ENCODE data around the gene RPLP2.

The RPLP2 gene

DNA sequence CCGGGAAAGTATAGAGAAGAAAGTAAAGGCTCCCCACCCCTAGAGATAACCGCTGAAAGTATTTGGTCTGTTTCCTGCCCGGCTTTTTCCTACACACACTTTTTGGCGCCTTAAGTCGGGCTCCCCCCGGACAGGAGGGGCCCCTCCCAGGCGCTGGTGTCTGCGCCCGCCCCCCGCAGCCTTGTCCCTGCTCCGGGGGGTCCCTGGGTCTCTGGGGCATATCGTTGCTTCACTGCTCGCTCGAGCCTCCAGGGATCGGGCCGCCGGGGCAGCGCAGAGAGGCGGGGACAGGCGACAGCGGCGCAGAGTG lies 17.0 kb downstream of the RPLP2 start:
- intact Hi-C loops (cut with micrococcal nuclease): no loop called here
- Mint-ChIP-seq H3K36me3 (ENCODE audit: low read depth) (peaks cover 39% of the 10 kb centered on the region), H3K27me3 (peaks cover 56% of the 10 kb centered on the region), H3K9me3 (no peaks in the 10 kb centered on the region), H3K4me3 (peak overlapping the region; percentile 39), H3K4me1 (ENCODE audit: low read depth) (peaks cover 57% of the 10 kb centered on the region), H3K27ac (no peak overlapping the region)

DNA sequence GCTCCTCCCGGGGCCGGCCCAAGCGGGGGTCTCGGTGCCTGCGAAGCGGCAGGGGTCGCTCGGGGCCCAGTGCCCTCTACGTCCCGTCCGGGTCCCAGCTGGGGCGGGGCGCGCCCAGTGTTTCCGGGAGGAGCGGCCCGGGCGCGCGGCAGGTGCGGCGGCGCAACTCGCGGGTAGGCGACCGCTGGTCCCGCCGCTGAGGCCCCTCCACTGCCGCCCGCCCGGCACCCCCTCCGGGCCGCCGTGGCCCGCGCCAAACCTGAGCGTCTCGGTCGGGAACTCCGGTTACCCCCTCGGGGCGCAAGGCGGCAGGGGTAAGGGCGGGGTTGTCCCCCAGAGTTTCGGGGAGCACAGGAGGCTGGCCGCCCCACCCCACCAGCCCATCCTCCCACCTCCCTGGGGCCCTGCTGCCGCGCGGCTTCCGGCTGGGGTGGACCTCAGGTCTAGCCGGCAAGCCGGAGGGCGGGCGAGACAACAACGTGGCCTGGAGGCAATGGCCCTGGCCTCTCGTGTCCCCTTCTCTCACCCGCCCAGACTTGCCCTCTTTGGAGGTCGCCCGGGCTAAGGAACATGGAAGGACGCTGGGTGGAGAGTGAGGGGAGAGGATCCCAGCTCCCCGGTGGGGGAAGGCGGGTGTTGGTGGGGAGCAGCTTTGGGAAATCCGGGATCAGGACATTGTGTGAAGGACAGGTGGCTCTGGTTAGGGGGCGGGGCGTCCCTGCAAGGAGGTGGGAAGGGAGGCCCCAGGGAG lies 17.6 kb downstream of the RPLP2 start:
- intact Hi-C loops (cut with micrococcal nuclease): no loop called here
- Mint-ChIP-seq H3K27me3 (peaks cover 61% of the 10 kb centered on the region), H3K36me3 (ENCODE audit: low read depth) (peaks cover 34% of the 10 kb centered on the region), H3K4me1 (ENCODE audit: low read depth) (peaks cover 57% of the 10 kb centered on the region), H3K27ac (peak overlapping the region; percentile 42), H3K9me3 (no peaks in the 10 kb centered on the region), H3K4me3 (peak overlapping the region; percentile 64)

DNA sequence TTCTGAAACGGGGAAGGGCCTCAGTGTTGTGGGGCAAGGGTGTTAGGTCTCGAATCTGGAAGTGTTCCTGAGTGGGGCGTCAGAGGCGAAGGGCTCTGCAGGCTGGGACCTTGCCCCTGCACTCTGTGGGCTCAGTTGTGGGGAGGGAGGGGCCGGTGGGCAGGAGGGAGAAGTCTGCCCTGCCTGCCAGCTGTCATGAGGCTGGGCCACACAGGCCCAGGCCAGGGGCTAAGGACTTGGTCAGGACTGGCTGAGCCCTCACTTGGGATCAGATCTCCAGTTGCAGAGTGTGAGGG lies 18.1 kb downstream of the RPLP2 start, which contains the start of gene CRACR2B:
TSS of gene CRACR2B (plus strand) at position 23 of the 296 bp plus-strand sequence. CDS start 689 bp downstream, outside the sequence.
- Mint-ChIP-seq H3K9me3 (no peaks in the 10 kb centered on the region), H3K27ac (peak within 1 kb of the TSS; percentile 42), H3K27me3 (peaks cover 63% of the 10 kb centered on the region), H3K4me1 (ENCODE audit: low read depth) (peaks cover 55% of the 10 kb centered on the region), H3K4me3 (peak within 1 kb of the TSS; percentile 74), H3K36me3 (ENCODE audit: low read depth) (peaks cover 28% of the 10 kb centered on the region)
- intact Hi-C loops (cut with micrococcal nuclease): no loop called here

DNA sequence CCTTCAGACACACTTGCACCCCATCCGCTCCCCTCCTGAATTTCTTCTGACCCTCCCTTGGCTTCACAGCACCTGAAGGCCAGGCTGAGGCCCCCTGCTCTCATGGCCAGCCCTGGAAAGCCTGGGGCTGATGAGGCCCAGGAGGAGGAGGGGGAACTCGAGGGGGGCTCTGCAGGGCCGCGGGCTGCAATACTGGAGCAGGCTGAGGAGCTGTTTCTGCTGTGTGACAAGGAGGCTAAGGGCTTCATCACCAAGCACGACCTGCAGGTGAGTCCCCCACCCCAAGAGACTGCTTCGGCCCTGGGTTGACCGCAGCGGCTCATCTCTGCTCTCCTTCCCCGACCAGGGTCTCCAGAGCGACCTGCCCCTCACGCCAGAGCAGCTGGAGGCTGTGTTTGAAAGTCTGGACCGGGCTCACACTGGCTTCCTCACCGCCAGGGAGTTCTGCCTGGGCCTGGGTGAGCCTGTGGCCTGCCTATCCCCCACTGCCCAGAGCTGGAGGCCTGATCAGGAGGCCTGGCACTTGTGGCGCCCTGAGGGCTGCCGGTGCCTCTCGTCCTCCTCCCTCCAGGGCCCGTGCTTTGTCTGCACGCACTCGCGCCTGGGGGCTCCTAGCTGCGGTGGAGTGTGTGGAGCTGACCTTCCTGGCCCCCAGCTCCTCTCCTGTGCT lies 18.9 kb downstream of the RPLP2 start:
- peaks cover 63% of the 10 kb centered on the region for H3K27me3 Mint-ChIP-seq
- peaks cover 56% of the 10 kb centered on the region for H3K4me1 Mint-ChIP-seq (ENCODE audit: low read depth)
- intact Hi-C loops (cut with micrococcal nuclease): no loop called here
- H3K9me3 Mint-ChIP-seq: no peaks in the 10 kb centered on the region
- peak overlapping the region; percentile 42 for H3K27ac Mint-ChIP-seq
- peaks cover 20% of the 10 kb centered on the region for H3K36me3 Mint-ChIP-seq (ENCODE audit: low read depth)
- peak overlapping the region; percentile 74 for H3K4me3 Mint-ChIP-seq

DNA sequence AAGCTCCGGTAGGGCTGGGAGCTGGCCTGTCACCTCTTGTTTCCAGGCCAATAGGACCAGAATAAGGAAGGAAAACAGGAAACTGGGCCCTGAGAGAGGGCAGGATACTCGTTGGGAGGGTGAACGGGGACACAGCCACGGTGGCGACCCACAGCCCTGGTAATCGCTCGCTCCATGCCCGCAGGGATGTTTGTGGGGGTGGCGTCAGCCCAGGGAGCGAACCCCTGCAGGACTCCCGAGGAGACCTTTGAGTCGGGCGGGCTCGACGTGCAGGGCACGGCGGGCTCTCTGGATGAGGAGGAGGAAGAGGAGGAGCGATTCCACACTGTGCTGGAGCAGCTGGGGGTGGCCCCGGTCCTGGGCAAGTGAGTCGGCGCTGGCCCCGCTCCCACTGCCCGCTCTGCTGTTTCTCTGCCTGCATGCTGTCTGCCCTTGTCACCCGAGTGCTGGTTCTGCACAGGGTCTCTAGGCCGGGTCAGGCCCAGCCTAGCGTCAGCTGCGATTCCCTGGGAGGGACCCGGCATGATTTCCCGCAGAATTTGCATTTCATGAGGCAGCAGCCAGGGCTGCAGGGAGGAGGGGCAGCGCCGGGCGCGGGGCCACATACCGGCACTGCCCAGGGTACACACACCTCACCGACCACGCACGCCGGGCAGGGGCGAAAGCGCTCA lies 19.5 kb downstream of the RPLP2 start:
- peak overlapping the region; percentile 74 for H3K4me3 Mint-ChIP-seq
- peaks cover 14% of the 10 kb centered on the region for H3K36me3 Mint-ChIP-seq (ENCODE audit: low read depth)
- H3K27me3 Mint-ChIP-seq: peaks cover 66% of the 10 kb centered on the region
- peaks cover 63% of the 10 kb centered on the region for H3K4me1 Mint-ChIP-seq (ENCODE audit: low read depth)
- H3K27ac Mint-ChIP-seq: peak overlapping the region; percentile 42
- no peaks in the 10 kb centered on the region for H3K9me3 Mint-ChIP-seq
- intact Hi-C loops (cut with micrococcal nuclease): no loop called here

DNA sequence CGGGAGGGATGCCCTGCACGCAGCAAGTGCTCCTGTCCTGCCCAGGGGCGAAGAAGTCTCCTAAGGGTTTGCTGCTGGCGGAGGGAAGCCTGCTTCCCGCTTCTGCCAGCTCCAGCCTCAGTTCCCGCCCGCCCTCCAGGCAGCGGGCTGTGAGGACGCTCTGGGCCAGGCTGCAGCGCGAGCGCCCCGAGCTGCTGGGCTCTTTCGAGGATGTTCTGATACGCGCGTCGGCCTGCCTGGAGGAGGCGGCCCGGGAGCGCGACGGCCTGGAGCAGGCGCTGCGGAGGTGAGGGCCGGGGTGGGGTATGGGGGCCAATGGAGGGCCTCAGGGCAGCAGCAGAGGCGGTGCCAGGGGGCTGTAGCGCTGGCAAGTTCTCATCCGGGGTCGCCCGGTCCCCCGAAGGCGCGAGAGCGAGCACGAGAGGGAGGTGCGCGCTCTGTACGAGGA lies 20.1 kb downstream of the RPLP2 start:
- intact Hi-C loops (cut with micrococcal nuclease): no loop called here
- Mint-ChIP-seq H3K9me3 (no peaks in the 10 kb centered on the region), H3K4me3 (peak overlapping the region; percentile 74), H3K4me1 (ENCODE audit: low read depth) (peaks cover 68% of the 10 kb centered on the region), H3K36me3 (ENCODE audit: low read depth) (peaks cover 8% of the 10 kb centered on the region), H3K27me3 (peaks cover 66% of the 10 kb centered on the region), H3K27ac (no peak overlapping the region)

DNA sequence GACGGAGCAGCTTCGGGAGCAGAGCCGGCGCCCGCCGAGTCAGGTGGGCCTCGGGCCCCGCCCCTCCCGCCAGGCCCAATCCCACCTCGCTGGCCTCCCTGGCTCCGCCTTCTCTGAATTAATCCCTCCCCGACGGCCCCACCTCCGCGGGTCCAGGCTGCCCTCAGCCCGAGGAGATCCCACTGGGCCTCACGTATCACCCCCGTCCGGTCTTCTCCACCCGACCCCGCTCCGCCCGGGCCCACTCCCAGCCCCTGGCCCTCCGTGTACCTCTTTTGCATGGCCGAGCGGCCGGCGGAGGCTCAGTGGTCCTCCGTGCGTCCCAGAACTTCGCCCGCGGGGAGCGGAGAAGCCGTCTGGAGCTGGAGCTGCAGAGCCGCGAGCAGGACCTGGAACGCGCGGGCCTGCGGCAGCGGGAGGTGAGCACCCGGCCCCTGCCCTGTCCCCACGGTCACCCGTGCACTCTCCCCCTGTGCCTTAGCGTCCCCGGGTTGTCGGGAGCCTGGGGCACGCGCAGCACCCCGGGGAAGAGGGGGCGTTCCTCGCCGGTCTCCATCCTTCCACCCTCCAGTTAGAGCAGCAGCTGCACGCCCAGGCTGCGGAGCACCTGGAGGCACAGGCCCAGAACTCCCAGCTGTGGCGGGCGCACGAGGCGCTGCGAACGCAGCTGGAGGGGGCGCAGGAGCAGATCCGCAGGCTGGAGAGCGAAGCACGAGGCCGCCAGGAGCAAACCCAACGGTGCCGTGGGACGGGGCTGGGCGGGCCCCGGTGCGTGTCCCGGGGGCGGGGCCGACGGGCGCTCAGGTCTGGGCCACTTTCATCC lies 20.7 kb downstream of the RPLP2 start:
- H3K36me3 Mint-ChIP-seq (ENCODE audit: low read depth): peaks cover 2% of the 10 kb centered on the region
- peaks cover 74% of the 10 kb centered on the region for H3K4me1 Mint-ChIP-seq (ENCODE audit: low read depth)
- H3K4me3 Mint-ChIP-seq: peak overlapping the region; percentile 74
- no peak overlapping the region for H3K27ac Mint-ChIP-seq
- intact Hi-C loops (cut with micrococcal nuclease): no loop called here
- H3K9me3 Mint-ChIP-seq: no peaks in the 10 kb centered on the region
- peaks cover 60% of the 10 kb centered on the region for H3K27me3 Mint-ChIP-seq

DNA sequence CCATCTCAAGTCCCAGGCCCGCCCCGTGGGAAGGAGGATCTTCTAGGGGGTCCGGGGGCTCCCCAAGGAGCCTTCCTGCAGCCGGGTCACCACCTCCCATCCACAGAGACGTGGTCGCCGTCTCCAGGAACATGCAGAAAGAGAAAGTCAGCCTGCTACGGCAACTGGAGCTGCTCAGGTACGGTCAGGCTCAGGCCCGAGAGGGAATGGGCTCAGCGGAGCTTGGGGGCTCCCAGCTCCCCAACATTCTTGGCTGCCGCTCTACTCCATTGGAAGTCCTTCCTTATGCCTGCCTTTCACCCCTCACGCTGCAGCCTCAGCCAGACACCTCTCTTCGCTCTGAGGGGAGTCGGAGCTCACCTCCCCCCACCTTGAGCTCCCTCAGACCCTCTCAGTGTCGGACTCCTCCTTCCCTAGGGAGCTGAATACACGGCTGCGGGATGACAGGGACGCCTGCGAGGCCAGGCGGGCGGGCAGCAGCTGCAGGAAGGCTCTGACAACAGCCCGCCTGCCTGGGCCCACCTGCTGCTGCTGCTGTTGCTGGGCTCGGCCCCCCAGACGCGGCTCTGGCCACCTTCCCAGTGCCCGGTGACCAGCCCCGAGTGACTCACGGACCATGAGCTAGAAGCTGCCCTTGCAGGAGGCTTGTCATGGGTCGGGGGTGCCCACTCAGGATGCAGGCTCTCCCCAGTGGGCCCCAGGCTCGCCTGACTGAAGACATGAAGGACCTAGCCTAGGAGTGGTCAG lies 21.5 kb downstream of the RPLP2 start:
- peaks cover 8% of the 10 kb centered on the region for H3K36me3 Mint-ChIP-seq (ENCODE audit: low read depth)
- no peaks in the 10 kb centered on the region for H3K9me3 Mint-ChIP-seq
- no peak overlapping the region for H3K4me3 Mint-ChIP-seq
- H3K27ac Mint-ChIP-seq: no peak overlapping the region
- peaks cover 58% of the 10 kb centered on the region for H3K27me3 Mint-ChIP-seq
- intact Hi-C loops (cut with micrococcal nuclease): no loop called here
- H3K4me1 Mint-ChIP-seq (ENCODE audit: low read depth): peaks cover 81% of the 10 kb centered on the region

DNA sequence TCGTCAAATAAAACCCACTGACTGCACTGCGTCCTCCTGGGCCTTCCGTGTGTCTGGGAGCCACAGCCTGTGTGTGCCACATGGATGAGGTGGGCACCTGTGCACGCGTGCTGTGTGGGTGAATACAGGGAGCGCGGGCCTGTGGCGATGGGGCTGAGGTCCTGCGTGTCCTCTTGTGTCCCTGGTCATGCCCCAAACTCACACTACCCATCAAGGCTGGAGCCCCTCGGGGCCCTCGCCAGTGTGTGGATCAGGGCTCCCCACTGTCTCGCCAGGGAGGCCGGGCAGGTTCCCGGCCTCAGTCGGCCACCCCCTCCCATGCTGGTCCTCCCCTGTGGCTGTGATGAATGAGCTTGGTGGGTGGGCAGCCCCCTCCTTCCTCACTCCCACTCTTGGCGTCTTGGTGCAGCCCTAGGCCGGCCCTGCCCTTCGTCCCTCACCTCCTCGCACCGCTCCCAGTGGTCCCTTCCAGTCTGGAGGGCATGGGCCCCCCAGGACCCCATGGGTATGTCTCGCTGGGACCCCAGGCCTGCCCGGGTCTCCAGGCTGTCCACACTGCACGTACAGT lies 22.3 kb downstream of the RPLP2 start:
- peaks cover 15% of the 10 kb centered on the region for H3K36me3 Mint-ChIP-seq (ENCODE audit: low read depth)
- intact Hi-C loops (cut with micrococcal nuclease): no loop called here
- H3K27ac Mint-ChIP-seq: no peak overlapping the region
- H3K4me1 Mint-ChIP-seq (ENCODE audit: low read depth): peaks cover 89% of the 10 kb centered on the region
- no peaks in the 10 kb centered on the region for H3K9me3 Mint-ChIP-seq
- peaks cover 55% of the 10 kb centered on the region for H3K27me3 Mint-ChIP-seq
- H3K4me3 Mint-ChIP-seq: peak overlapping the region; percentile 58

DNA sequence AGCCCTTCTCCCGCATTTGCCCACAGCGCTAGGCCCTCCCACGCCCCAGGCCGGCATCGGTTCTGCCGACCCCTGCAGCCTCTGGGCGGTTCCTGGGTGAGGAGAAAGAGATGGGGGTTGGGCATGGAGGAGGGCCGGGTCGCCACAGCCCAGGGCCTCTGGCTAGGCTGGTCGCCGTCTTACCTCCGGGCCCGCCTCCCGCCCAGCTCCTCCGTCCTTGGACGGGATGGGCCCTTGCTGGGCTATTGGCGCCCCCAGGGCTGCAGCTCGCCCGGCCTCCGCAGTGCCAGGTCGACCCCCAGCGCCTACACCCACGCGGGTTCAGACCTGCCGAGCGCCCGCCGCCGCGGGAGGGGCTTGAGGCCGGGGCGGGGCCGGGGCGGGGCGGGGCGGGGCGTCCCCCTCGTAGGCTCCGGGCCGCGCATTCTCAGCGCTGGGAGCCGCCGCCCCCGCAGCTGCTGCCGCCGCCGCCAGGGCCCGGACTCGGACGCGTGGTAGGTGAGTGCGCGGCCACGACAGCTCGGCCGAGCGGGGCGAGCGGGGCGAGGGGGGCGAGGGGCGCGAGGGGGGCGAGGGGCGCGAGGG lies 22.9 kb downstream of the RPLP2 start, which contains the start of gene CD151:
TSS of gene CD151 (plus strand) at position 424 of the 585 bp plus-strand sequence. CDS start 3,118 bp downstream, outside the sequence.
- no peaks in the 10 kb centered on the region for H3K9me3 Mint-ChIP-seq
- peaks cover 90% of the 10 kb centered on the region for H3K4me1 Mint-ChIP-seq (ENCODE audit: low read depth)
- H3K27ac Mint-ChIP-seq: peak within 1 kb of the TSS; percentile 58
- peaks cover 51% of the 10 kb centered on the region for H3K27me3 Mint-ChIP-seq
- peaks cover 21% of the 10 kb centered on the region for H3K36me3 Mint-ChIP-seq (ENCODE audit: low read depth)
- intact Hi-C loops (cut with micrococcal nuclease): no loop called here
- H3K4me3 Mint-ChIP-seq: peak within 1 kb of the TSS; percentile 71

DNA sequence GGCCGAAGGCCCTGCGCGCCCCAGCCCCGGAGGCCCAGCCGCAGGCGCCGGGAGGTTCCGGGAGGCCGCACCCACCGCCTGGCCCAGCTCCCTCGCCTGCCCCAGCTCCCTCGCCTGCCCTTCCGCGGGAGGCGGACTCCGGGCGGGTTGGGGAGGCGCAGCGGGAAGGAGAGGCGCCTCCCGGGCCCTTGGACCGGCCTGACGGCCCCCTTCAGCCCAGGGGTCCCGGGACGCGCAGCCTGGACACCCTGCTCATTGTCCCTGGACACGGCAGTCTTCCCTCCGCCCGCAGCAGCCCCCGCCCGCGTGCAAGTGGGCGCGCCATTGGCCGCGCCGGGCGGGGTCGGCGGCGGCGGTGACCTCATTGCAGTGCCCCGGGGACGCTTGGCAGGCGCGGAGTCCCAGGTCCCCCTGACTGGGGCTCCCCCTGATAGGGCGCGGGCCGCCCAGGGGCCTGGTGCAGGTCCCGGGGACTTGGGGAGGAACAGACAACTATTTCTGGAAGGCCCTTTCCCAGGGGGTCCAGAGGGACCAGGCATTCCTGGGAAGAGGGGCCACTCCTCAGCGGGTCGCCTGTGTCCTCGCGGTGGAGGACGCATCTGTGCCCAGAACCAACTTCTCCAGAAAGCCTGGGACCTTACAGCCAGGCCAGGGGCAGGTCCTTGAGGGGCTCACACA lies 23.5 kb downstream of the RPLP2 start:
- Mint-ChIP-seq H3K27ac (peak overlapping the region; percentile 58), H3K9me3 (no peaks in the 10 kb centered on the region), H3K4me3 (peak overlapping the region; percentile 71), H3K36me3 (ENCODE audit: low read depth) (peaks cover 27% of the 10 kb centered on the region), H3K27me3 (peaks cover 45% of the 10 kb centered on the region), H3K4me1 (ENCODE audit: low read depth) (peaks cover 90% of the 10 kb centered on the region)
- intact Hi-C loops (cut with micrococcal nuclease): no loop called here

DNA sequence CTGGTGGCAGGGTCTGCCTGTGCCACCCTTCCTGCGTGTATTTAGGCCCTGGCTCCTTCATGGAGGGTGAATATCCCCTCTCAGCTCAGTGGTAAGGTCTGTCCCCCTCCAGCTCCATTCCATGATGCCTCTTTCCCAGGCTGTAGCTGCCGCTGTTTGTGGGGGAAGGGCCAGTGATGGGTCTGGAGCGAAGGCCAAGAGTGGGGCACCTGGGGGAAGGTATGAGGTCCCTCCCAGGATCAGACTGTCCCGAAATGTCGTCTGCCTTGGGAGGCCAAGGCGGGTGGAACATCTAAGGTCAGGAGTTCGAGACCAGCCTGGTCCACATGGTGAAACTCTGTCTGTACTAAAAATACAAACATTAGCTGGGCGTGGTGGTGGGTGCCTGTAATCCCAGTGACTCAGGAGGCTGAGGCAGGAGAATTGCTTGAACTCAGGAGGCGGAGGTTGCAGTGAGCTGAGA lies 24.1 kb downstream of the RPLP2 start:
- Mint-ChIP-seq H3K9me3 (no peaks in the 10 kb centered on the region), H3K4me3 (peak overlapping the region; percentile 71), H3K4me1 (ENCODE audit: low read depth) (peaks cover 89% of the 10 kb centered on the region), H3K27ac (peak overlapping the region; percentile 58), H3K36me3 (ENCODE audit: low read depth) (peaks cover 34% of the 10 kb centered on the region), H3K27me3 (peaks cover 39% of the 10 kb centered on the region)
- intact Hi-C loops (cut with micrococcal nuclease): no loop called here

Data from dendritic cell treated with granulocyte-macrophage colony-stimulating factor and Interleukin-4, amounts not matched to agents 40 ng/mL and 50 ng/mL, for 4 days (primary cell).